Activated CD4-positive, alpha-beta T cell treated with anti-CD3 and anti-CD28 coated beads for 24 hours (primary cell): ENCODE measurements around the gene PFKL.
"Not testable (repeated sequence)": the region's sequence is repeated elsewhere in the genome, so short reads cannot be mapped to it uniquely, and the experiment has no call there.

Experiments used
- DNase-seq, 2 donors: peaks; one replicate each; pipeline ENCODE4 v3.0.0-alpha.2; 2020; ENCODE audit warnings: low read depth in 2 of 2

Gene PFKL

DNA sequence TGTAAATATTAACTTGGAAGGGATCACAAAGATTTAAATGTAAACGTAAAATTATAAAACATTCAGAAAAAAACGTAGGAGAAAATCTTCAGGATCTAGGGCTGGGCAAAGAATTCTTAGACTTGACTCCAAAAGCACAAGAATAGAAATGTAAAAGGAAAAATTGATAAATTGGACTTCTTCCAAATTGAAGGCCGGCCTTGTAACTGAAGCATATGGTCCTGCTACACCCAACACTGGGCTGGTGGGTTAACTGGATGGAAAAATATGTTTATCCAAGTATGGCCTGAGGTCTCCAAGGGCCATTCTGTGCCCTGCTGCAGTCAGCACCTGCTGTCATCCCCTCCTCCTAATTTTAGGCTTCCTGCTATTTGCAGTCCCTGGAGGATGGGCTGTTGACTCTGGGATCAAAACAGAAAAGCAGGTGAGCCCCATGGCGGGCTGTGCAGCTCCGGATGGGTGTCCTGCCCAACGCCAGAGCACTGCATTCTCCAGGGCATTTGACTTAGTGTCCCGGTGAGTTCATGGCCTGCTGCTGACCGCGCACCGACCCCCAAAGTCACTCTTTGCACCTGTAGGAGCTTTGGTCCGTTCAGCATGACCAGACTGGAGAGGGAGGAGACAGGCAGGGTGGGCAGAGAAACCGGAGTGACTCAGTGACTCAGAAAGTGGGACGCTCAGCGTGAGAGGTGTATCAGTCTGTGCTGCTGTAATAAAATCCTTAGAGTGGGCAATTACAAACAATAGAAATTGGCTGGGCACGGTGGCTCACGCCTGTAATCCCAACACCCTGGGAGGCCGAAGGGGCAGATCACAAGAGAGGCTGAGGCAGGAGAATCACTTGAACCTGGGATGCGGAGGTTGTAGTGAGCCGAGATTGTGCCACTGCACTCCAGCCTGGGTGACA is 20.2 kb upstream of the PFKL start:
- DNase-seq: no peak

DNA sequence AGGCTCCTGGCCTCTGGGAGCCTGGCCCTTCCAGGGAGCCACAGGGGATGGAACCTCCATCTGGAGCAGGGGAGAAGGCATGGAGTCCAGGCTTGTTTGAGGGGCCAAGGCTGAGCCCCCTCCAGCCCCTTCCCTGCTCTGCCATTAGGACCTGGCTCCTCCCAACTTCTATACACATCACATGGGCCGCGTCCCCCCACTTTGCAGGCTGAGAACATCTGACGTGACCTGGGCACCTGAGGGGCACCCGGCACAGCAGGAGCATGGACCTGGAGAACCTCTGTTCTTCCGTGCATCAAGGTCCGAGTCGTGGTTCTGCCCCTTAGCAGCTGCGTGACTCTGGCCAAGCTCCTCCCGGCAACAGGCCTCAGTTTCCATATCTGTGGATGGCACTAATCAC is 18.1 kb upstream of the PFKL start:
- DNase-seq: no peak

GRCh38 chr21:44282370-44282769 is 17.5 kb upstream of the PFKL start:
- DNase-seq: no peak

GRCh38 chr21:44283211-44283785 is 16.6 kb upstream of the PFKL start:
- DNase-seq: not testable (repeated sequence)

GRCh38 chr21:44283948-44284347 is 15.9 kb upstream of the PFKL start:
- no peak for DNase-seq

- no peak for DNase-seq
These were observed 14.5 kb upstream of the PFKL start, which contains the start of gene AIRE for GRCh38 chr21:44285138-44285992. Gene AIRE (plus strand): TSS chr21:44285876. CDS start chr21:44286007, 131 bp downstream.

DNA sequence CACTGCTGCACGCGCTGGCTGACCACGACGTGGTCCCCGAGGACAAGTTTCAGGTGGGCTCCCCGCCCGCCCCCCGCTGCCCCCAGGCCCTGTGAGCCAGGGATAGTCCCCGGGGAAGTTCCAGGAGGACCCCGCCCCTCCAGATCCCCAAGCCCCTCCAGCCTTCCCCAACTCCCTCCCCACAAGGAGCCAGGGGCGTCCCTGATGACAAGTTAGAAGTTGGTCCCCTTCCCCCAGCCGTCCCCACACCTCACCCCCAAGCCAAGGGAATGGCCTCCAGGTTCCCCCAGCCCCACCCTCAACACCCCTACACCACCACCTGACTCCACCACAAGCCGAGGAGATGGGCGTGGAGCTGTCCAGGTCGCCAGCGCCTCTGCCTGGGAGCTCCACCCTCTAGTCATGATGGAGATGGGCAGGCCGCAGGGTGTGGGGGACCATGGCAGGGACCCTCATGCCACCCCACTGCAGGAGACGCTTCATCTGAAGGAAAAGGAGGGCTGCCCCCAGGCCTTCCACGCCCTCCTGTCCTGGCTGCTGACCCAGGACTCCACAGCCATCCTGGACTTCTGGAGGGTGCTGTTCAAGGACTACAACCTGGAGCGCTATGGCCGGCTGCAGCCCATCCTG is 13.7 kb upstream of the PFKL start:
- no peak for DNase-seq

- DNase-seq: no peak
These were observed 12.9 kb upstream of the PFKL start for GRCh38 chr21:44286716-44287632.

DNA sequence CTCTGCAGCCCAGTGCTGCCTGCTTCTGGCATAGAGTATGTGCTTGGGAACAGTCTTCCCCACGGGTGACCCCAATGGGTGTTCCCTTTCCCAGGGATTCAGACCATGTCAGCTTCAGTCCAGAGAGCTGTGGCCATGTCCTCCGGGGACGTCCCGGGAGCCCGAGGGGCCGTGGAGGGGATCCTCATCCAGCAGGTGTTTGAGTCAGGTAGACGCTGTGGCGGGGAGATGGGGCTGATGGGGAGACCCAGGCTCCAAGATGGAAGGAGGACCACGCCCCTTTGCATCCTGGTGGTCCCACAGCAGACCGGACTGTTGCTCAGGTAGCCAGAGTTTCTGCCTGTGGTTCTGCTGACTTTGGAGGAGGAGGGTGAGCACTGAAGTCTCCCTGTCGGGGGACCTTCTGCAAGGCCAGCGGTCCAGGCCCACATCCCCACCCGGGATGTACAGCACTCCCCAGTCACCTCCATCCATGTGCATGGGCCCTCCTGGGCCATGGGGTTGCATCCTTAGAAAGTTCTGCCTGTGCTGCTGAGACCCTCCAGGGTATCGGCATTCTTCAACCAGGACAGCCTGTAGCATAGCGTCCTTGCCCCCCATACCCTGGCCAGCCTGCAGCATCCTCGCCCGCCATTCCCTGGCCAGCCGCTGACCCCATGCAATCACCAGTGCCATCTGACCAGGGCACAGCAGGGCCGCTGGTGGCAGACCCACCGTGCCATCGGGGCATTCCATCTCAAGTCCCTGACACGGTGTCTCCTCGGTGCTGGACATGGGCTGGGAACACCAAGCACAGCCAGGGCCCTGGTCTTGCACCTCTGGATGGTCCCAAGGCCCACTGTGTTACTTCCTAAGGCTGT is 11.4 kb upstream of the PFKL start:
- no peak for DNase-seq

GRCh38 chr21:44289381-44290010 is 10.4 kb upstream of the PFKL start:
- no peak for DNase-seq

GRCh38 chr21:44290327-44291077 is 9.4 kb upstream of the PFKL start:
- DNase-seq: no peak

GRCh38 chr21:44291078-44291935 is 8.5 kb upstream of the PFKL start:
- no peak for DNase-seq

DNA sequence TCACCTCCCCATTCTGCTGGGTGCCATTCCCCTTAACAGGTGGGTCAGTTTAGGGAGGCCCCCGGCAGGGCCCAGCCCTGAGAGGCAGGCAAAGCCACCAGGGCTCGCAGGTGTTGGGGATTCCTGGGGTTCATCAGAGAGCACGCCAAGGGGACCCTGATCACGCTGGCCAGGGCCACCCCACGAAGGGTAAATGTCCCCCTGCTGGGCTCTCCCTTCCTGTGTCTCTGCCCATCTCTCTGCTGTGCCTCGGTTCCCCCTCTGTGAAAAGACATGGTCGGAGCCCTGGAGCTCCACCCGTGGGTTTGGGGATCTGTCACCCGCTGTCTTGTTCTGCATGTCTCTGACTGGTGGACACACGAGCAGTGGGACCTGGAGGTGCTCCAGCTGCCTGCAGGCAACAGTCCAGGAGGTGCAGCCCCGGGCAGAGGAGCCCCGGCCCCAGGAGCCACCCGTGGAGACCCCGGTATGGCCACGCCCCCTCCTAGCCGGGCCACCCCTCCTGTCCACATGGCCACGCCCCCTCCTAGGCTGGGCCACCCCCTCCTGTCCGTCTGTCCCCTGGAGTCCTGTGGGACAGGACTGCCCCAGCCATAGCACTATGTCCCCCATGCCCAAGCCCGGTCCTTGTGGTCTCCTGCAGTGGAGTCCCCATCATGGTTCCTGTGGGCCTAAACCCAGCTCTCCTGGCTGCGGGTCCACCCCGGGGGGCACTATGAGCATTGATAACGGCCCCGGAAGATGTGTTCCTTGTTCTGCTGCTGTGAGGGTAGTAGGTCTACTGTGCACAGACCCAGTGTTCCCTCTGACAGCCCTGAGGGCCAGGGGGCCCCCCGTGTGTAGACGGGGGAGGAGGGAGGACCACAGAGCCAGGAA is 7.7 kb upstream of the PFKL start:
- no peak for DNase-seq

- DNase-seq: no peak
These were observed 7.0 kb upstream of the PFKL start for GRCh38 chr21:44292812-44293195.

GRCh38 chr21:44293551-44294231 is 6.2 kb upstream of the PFKL start:
- DNase-seq: no peak
